PC-9 (cell line): ENCODE data around the gene WDCP. TPM values are rescaled to one million over a fixed set of nuclear protein-coding genes. Genes with fewer than 3 reads are reported as not detected.
A peak's percentile ranks its signal among the peaks of the same experiment; 100 is the strongest.

Experiments used
- BruUV-seq: library from RNA; stranded (reverse); fragments of 400-500 nt; replicated peaks from 2 replicates; lab custom pipeline; 2021; lab: Mats Ljungman, UMichigan
- CTCF ChIA-PET: fragments of 300-600 bp; sonication (Branson Sonifier 250); formaldehyde crosslinking; loops from one replicate; lab custom pipeline; 2022; ENCODE audit warnings: antibody characterized with exemption; lab: Charles Lee
- POLR2A ChIA-PET: fragments of 300-600 bp; sonication (Branson Sonifier 250); formaldehyde crosslinking; loops from one replicate; lab custom pipeline; 2022; ENCODE audit warnings: antibody characterized with exemption; ENCODE audit not compliant: unreplicated experiment; lab: Charles Lee
- DNase-seq, 2 experiments: peaks; one replicate each; pipeline versions ENCODE4 v3.0.0 to v3.0.0-alpha.2; 2015 to 2022; ENCODE audit warnings: mixed read lengths in 1 of 2
- H2AFZ ChIP-seq: fragments of 200-600 bp; sonication (generic); 2 replicates; pipeline ENCODE4 v1.8.1; 2017; ENCODE audit warnings: antibody characterized with exemption
- H3F3A ChIP-seq: fragments of 200-600 bp; sonication (generic); 2 replicates; pipeline ENCODE4 v1.8.1; 2017; ENCODE audit warnings: antibody characterized with exemption, mild to moderate bottlenecking, low read depth; ENCODE audit not compliant: insufficient read depth
- H3K27ac ChIP-seq: fragments of 200-600 bp; sonication (generic); 2 replicates; pipeline ENCODE4 v1.6.1; 2016; ENCODE audit warnings: mixed run types
- H3K27me3 ChIP-seq: fragments of 200-600 bp; sonication (generic); 2 replicates; pipeline ENCODE4 v1.6.1; 2016; ENCODE audit warnings: low read depth, mixed run types; ENCODE audit not compliant: insufficient read depth
- H3K36me3 ChIP-seq: fragments of 200-600 bp; sonication (generic); 2 replicates; pipeline ENCODE4 v1.6.1; 2016; ENCODE audit warnings: low read depth, mixed run types
- H3K4me1 ChIP-seq: fragments of 200-600 bp; sonication (generic); replicated peaks from 2 replicates; pipeline ENCODE4 v1.6.1; 2016; ENCODE audit warnings: mixed run types; ENCODE audit not compliant: insufficient read depth
- H3K4me2 ChIP-seq: fragments of 200-600 bp; sonication (generic); 2 replicates; pipeline ENCODE4 v1.6.1; 2017; ENCODE audit warnings: mixed run types
- H3K4me3 ChIP-seq: fragments of 200-600 bp; sonication (generic); 2 replicates; pipeline ENCODE4 v1.6.1; 2016; ENCODE audit warnings: mixed run types
- H3K79me2 ChIP-seq: fragments of 200-600 bp; sonication (generic); 2 replicates; pipeline ENCODE4 v1.6.1; 2017; ENCODE audit warnings: low read depth, mixed run types
- H3K9me2 ChIP-seq: fragments of 200-600 bp; sonication (generic); 2 replicates; pipeline ENCODE4 v1.8.1; 2017; ENCODE audit warnings: mild to moderate bottlenecking; ENCODE audit not compliant: insufficient read depth
- H3K9me3 ChIP-seq: fragments of 200-600 bp; sonication (generic); 2 replicates; pipeline ENCODE4 v1.8.1; 2016; ENCODE audit warnings: low read depth; ENCODE audit not compliant: insufficient read depth
- H4K20me1 ChIP-seq: fragments of 200-600 bp; sonication (generic); 2 replicates; pipeline ENCODE4 v1.8.1; 2017; ENCODE audit not compliant: insufficient read depth
- EZH2 ChIP-seq: fragments of 200-600 bp; sonication (generic); IDR thresholded peaks from 2 replicates; pipeline ENCODE4 v1.8.0; 2017; ENCODE audit warnings: antibody characterized with exemption, low read depth
- intact Hi-C: fragments of 100-400 bp; cut with micrococcal nuclease; formaldehyde crosslinking; loops from one replicate; pipeline ENCODE4 v1.10.0; 2022; ENCODE audit not compliant: unreplicated experiment
- total RNA-seq: library from RNA; stranded (reverse); gene quantifications from 2 replicates; pipeline ENCODE4 v1.2.3, GENCODE V29; 2021
- TF ChIP-seq, protein P1 (sequence below): fragments of 200-600 bp; sonication (generic); conservative IDR thresholded peaks from 2 replicates; pipeline ENCODE4 v1.6.1; 2017; ENCODE audit warnings: mixed run types, antibody characterized with exemption, mild to moderate bottlenecking, moderate library complexity

Gene WDCP
- total RNA-seq, 1 experiment from 2014 or later: 13.5 TPM

DNA sequence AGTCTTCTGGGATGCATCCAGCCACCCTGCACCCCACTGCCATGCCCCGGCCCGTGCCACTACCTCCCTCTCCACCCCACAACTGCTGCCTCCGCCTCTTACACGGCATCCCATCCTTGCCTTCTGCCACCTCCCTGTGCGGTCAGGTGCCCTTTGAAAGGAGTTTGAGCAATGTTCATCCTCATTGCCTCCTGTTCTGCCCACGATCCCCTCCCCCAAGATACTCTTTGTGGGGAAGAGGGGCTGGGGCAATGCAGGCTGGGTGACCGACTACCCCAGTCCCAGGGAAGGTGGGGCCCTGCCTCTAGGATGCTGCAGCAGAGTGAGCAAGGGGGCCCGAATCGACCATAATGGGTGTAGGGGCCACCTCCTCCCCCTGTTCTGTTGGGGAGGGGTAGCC lies 28.9 kb downstream of the WDCP start:
- BruUV-seq: no TSS peak
- Histone ChIP-seq H3K4me2 (no peak overlapping the region), H3K79me2 (no peaks in the 10 kb centered on the region), H3K4me1 (peaks cover 47% of the 10 kb centered on the region), H3K4me3 (no peak overlapping the region), H4K20me1 (no peaks in the 10 kb centered on the region), H3K27ac (no peak overlapping the region), H3K9me2 (no peaks in the 10 kb centered on the region), H3K27me3 (no peaks in the 10 kb centered on the region), H3K36me3 (no peaks in the 10 kb centered on the region), H2AFZ (no peak overlapping the region), H3K9me3 (no peaks in the 10 kb centered on the region), H3F3A (peaks cover 48% of the 10 kb centered on the region)
- CTCF ChIA-PET: no interaction called here
- DNase-seq: no peak
- POLR2A ChIA-PET: no interaction called here
- intact Hi-C loops: no loop called here
- TF ChIP-seq EZH2: no peak
- TF ChIP-seq, protein P1, sequence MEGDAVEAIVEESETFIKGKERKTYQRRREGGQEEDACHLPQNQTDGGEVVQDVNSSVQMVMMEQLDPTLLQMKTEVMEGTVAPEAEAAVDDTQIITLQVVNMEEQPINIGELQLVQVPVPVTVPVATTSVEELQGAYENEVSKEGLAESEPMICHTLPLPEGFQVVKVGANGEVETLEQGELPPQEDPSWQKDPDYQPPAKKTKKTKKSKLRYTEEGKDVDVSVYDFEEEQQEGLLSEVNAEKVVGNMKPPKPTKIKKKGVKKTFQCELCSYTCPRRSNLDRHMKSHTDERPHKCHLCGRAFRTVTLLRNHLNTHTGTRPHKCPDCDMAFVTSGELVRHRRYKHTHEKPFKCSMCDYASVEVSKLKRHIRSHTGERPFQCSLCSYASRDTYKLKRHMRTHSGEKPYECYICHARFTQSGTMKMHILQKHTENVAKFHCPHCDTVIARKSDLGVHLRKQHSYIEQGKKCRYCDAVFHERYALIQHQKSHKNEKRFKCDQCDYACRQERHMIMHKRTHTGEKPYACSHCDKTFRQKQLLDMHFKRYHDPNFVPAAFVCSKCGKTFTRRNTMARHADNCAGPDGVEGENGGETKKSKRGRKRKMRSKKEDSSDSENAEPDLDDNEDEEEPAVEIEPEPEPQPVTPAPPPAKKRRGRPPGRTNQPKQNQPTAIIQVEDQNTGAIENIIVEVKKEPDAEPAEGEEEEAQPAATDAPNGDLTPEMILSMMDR: no peak

DNA sequence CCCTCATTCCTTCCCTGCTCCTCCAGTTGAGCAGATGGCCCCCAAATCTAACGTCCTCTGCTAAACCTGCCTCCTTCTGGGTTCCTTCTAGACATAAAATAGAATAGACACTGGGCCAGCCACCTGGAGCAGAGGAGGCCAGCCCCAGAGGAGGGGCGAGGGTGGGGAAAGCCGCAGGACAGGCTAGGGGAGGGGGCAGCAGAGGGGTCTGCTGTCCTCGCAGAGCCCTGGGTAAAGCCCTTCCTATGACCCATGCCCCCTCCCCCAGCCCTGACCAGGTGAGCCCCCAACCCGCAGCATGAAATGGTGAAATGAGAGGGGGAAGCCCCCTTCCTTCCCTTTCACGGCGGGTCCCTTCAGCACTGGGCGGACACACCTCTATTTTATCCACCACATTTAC lies 29.5 kb downstream of the WDCP start:
- Histone ChIP-seq H3K4me2 (no peak overlapping the region), H3F3A (peaks cover 50% of the 10 kb centered on the region), H3K9me3 (no peaks in the 10 kb centered on the region), H2AFZ (no peak overlapping the region), H4K20me1 (no peaks in the 10 kb centered on the region), H3K27ac (no peak overlapping the region), H3K9me2 (no peaks in the 10 kb centered on the region), H3K4me1 (peaks cover 48% of the 10 kb centered on the region), H3K4me3 (no peak overlapping the region), H3K79me2 (no peaks in the 10 kb centered on the region), H3K27me3 (no peaks in the 10 kb centered on the region), H3K36me3 (no peaks in the 10 kb centered on the region)
- no TSS peak for BruUV-seq
- TF ChIP-seq, protein P1: no peak
- TF ChIP-seq EZH2: no peak
- POLR2A ChIA-PET: no interaction called here
- DNase-seq: no peak
- intact Hi-C loops: no loop called here
- CTCF ChIA-PET: no interaction called here

DNA sequence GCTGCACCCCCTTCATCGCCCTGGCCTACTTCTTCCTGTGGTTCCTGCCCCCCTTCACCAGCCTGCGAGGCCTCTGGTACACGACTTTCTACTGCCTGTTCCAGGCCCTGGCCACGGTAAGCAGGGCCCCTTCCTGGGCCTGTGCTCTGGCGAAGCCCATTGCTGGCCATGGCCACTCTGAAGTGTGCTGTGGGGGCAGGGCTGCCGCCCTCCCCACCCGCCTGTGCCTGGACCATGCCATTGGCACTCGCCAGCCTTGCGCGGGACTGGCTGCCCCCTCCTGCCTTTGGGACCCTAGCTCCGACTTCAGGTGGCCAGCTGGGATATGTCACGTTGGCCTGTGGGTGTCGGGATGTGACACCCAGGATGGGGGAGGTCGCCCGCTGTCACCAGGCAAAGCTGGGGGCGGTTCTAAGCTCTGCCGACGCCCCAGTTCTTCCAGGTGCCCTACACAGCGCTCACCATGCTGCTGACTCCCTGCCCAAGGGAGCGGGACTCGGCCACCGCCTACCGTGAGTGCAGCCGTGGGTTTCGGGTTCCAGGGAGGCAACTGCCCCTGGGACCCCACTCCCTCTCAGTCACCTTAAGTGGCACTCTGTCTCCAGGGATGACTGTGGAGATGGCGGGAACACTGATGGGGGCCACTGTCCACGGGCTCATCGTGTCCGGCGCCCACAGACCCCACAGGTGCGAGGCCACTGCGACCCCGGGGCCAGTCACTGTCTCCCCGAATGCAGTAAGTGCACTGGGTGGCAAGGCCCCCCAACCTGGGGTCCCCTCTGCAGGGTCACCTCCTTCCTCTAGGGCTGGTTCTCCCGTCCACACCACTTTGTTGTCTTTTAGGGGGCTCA lies 30.1 kb downstream of the WDCP start:
- peaks cover 49% of the 10 kb centered on the region for H3F3A ChIP-seq
- H3K27ac ChIP-seq: peak overlapping the region; percentile 55
- H3K4me3 ChIP-seq: no peak overlapping the region
- no peaks in the 10 kb centered on the region for H3K79me2 ChIP-seq
- ChIA-PET POLR2A (no interaction called here), CTCF (no interaction called here)
- intact Hi-C loops: no loop called here
- BruUV-seq: no TSS peak
- no peaks in the 10 kb centered on the region for H3K27me3 ChIP-seq
- no peak overlapping the region for H2AFZ ChIP-seq
- TF ChIP-seq, protein P1: no peak
- no peak for TF ChIP-seq EZH2
- peak overlapping the region; percentile 42 for H3K4me2 ChIP-seq
- DNase-seq: no peak
- no peaks in the 10 kb centered on the region for H3K9me2 ChIP-seq
- H3K9me3 ChIP-seq: no peaks in the 10 kb centered on the region
- peaks cover 50% of the 10 kb centered on the region for H3K4me1 ChIP-seq
- no peaks in the 10 kb centered on the region for H4K20me1 ChIP-seq
- H3K36me3 ChIP-seq: no peaks in the 10 kb centered on the region
